Activated B cell treated with CpG ODN at 0.5 μM for 24 hours (primary cell): ENCODE data around the gene DNM1L. TPM values are rescaled to one million over a fixed set of nuclear protein-coding genes. Genes with fewer than 3 reads are reported as not detected.

Source experiments
- ATAC-seq: fragments of 200-7000 bp; cut with Tn5 transposase; one replicate; pipeline ENCODE4 v1.10.0; 2021; ENCODE audit warnings: low read depth, mild to moderate bottlenecking, moderate library complexity
- CTCF ChIA-PET: fragments of 350-600 bp; sonication (Branson Sonifier 250); formaldehyde crosslinking; loops from one replicate; lab custom pipeline; 2021; ENCODE audit warnings: antibody characterized with exemption; lab: Charles Lee
- POLR2A ChIA-PET: fragments of 350-600 bp; sonication (Branson Sonifier 250); formaldehyde crosslinking; loops from one replicate; lab custom pipeline; 2021; ENCODE audit warnings: antibody characterized with exemption; lab: Charles Lee
- DNase-seq: peaks from one replicate; pipeline ENCODE4 v3.0.0; 2022
- H3K27ac Mint-ChIP-seq: one replicate; pipeline ENCODE4 v1.8.0; 2020; ENCODE audit warnings: mixed read lengths
- H3K27me3 Mint-ChIP-seq: one replicate; pipeline ENCODE4 v1.8.0; 2021; ENCODE audit warnings: mixed read lengths
- H3K36me3 Mint-ChIP-seq: one replicate; pipeline ENCODE4 v1.8.0; 2021; ENCODE audit warnings: low read depth, mixed read lengths
- H3K4me1 Mint-ChIP-seq: one replicate; pipeline ENCODE4 v1.8.0; 2021; ENCODE audit warnings: mixed read lengths
- H3K4me3 Mint-ChIP-seq: one replicate; pipeline ENCODE4 v1.8.0; 2020; ENCODE audit warnings: mild to moderate bottlenecking, mixed read lengths
- H3K9me3 Mint-ChIP-seq: one replicate; pipeline ENCODE4 v1.8.0; 2020; ENCODE audit warnings: mixed read lengths
- intact Hi-C: fragments of 100-400 bp; cut with micrococcal nuclease; formaldehyde crosslinking; loops from one replicate; pipeline ENCODE4 v1.15.1; 2024
- total RNA-seq: library from RNA; stranded (reverse); gene quantifications from 2 replicates; pipeline ENCODE4 v1.2.3, GENCODE V29; 2022
- TF ChIP-seq, protein P1 (sequence below): fragments of 200-600 bp; IDR thresholded peaks from one replicate; pipeline ENCODE4 v1.8.0; 2022; ENCODE audit warnings: antibody characterized with exemption, mild to moderate bottlenecking

DNM1L gene
- 67.8 and 83.1 TPM in 2 replicates for total RNA-seq

DNA sequence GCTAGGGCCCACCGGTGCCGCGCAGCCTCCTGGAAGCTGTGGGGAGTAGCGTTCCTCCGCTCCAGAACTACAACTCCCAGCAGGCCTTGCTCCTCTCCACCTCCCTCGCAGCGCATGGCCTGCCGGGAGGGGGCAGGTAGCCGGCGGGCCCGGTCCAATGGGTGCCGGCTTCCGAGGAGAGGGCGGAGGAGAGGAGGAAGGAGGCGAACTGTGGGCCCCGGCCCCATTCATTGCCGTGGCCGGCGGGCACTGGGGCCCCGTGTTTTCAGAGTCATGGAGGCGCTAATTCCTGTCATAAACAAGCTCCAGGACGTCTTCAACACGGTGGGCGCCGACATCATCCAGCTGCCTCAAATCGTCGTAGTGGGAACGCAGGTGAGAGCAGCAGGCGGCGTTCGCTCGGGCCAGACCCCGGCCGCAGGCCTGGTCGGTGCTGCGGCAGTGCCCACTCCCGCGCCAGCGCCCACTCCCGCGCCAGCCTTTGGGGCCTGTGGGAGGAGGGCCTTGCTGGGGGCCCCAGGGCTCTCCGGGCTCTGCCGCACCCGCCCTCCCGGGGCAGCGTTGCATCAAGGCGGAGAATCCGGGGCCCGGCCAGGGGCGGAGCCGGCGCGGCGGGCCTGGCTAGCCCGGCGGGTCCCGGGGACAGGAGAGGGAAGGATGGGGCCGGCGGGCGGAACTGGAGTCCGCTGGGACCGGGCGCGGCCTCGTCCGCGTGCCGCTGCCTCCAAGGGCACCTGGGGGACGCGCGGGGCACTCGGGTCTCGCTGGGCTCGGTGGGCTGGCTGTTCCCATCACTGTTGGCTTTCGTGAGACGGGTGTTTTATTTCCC lies at the start of gene DNM1L:
Gene DNM1L (plus strand): TSS at position 211 of the 829 bp plus-strand sequence. CDS start 63 bp downstream, at position 274.
- Mint-ChIP-seq H3K36me3 (peaks cover 11% of the 10 kb centered on the region), H3K27ac (peak within 1 kb of the TSS; percentile 83), H3K9me3 (no peaks in the 10 kb centered on the region), H3K27me3 (no peaks in the 10 kb centered on the region), H3K4me1 (peaks cover 36% of the 10 kb centered on the region), H3K4me3 (peak within 1 kb of the TSS; percentile 90)
- POLR2A ChIA-PET = interaction anchor here (0.6 to 1.7 kb wide), 4 partner anchors 22 to 1276 kb away, joined by 3 to 12 read pairs (median 6); partner anchors contain the start of gene YARS2
- DNase-seq = peak; percentile 86
- ATAC-seq = peak; percentile 95
- TF ChIP-seq, protein P1, sequence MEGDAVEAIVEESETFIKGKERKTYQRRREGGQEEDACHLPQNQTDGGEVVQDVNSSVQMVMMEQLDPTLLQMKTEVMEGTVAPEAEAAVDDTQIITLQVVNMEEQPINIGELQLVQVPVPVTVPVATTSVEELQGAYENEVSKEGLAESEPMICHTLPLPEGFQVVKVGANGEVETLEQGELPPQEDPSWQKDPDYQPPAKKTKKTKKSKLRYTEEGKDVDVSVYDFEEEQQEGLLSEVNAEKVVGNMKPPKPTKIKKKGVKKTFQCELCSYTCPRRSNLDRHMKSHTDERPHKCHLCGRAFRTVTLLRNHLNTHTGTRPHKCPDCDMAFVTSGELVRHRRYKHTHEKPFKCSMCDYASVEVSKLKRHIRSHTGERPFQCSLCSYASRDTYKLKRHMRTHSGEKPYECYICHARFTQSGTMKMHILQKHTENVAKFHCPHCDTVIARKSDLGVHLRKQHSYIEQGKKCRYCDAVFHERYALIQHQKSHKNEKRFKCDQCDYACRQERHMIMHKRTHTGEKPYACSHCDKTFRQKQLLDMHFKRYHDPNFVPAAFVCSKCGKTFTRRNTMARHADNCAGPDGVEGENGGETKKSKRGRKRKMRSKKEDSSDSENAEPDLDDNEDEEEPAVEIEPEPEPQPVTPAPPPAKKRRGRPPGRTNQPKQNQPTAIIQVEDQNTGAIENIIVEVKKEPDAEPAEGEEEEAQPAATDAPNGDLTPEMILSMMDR = no peak
- CTCF ChIA-PET = no interaction called here
- intact Hi-C loops = loop anchor here (1.0 to 10.0 kb wide), 9 partner anchors 43 to 1925 kb away; partner anchors contain the start of genes ALG10, CAPRIN2, ETFBKMT and SINHCAF

DNA sequence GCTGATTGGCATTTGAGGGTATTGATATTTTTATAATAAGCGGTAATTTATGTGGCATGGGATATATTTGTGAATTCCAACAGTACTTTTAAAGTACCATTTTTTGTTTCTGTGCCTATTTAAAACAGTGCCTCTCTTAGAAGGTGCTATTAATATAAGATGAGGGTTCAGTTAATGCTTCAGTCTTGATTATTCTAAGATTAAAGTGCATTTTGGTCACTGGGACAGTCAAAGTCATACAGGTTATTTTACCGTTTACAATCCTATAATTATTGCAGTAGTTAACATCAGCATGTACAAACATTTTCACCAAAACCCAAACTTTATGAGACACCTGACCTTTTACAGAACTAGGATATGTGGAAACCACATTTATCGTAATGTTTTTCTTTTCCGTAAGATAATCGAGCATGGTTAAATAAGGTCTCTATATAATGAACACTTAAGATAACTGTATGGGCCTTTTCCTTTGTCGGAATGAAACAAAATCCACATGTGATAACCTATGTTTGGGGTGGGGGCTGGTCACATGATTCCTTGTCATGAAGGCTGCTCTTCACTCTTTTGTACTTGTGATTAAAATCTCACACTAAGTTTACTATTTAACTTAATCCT lies 37.7 kb upstream of the DNM1L start:
- no peak overlapping the region for H3K4me3 Mint-ChIP-seq
- TF ChIP-seq, protein P1 = no peak
- H3K36me3 Mint-ChIP-seq = peaks cover 11% of the 10 kb centered on the region
- ATAC-seq = no peak
- no peak overlapping the region for H3K27ac Mint-ChIP-seq
- no peaks in the 10 kb centered on the region for H3K27me3 Mint-ChIP-seq
- POLR2A ChIA-PET = no interaction called here
- no peak for DNase-seq
- CTCF ChIA-PET = no interaction called here
- no peaks in the 10 kb centered on the region for H3K4me1 Mint-ChIP-seq
- H3K9me3 Mint-ChIP-seq = peaks cover 7% of the 10 kb centered on the region
- intact Hi-C loops = no loop called here

DNA sequence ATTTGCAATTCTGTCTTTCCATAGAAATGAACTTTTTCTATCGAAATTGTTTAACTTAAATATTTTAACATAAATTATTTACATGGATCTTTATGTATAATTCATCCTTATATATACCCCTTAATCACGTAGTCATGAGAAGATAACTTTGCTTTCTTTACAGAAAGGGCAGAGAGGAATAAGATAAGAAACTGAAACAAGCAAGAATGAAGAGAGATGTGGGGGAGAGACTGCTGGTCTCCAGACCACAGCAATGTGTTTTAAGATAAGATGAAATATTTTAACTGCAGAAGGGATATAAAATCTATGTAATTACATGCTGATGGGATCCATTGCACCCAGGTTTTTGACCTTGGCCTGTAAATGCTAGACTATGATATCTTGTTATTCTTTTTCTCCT lies 34.7 kb upstream of the DNM1L start:
- intact Hi-C loops = no loop called here
- H3K27ac Mint-ChIP-seq = no peak overlapping the region
- CTCF ChIA-PET = no interaction called here
- POLR2A ChIA-PET = no interaction called here
- H3K27me3 Mint-ChIP-seq = no peaks in the 10 kb centered on the region
- no peaks in the 10 kb centered on the region for H3K4me1 Mint-ChIP-seq
- H3K4me3 Mint-ChIP-seq = no peak overlapping the region
- no peaks in the 10 kb centered on the region for H3K36me3 Mint-ChIP-seq
- H3K9me3 Mint-ChIP-seq = no peaks in the 10 kb centered on the region
- TF ChIP-seq, protein P1 = no peak
- no peak for DNase-seq
- no peak for ATAC-seq

DNA sequence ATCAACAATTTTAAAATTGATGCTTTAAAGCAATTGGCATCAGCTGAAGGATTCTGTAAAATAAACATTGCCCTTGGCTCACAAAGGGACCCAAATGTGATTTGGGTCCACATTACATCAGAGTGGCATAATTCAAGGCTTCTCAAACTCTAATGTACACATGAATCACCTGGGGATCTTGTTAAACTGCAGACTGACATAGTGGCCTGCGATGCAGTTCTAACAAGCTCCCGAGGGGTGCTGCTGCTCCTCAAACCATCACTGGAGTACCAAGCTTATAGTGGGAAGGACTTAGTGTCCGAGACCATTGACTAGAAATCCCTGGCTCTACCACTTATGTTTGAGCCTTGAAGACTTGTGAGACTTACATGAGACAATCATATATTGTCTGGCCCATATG lies 31.8 kb upstream of the DNM1L start:
- ATAC-seq = no peak
- Mint-ChIP-seq H3K4me1 (no peaks in the 10 kb centered on the region), H3K36me3 (no peaks in the 10 kb centered on the region), H3K27ac (no peak overlapping the region), H3K9me3 (no peaks in the 10 kb centered on the region), H3K4me3 (no peak overlapping the region), H3K27me3 (no peaks in the 10 kb centered on the region)
- TF ChIP-seq, protein P1 = no peak
- intact Hi-C loops = no loop called here
- no peak for DNase-seq
- CTCF ChIA-PET = no interaction called here
- POLR2A ChIA-PET = no interaction called here

DNA sequence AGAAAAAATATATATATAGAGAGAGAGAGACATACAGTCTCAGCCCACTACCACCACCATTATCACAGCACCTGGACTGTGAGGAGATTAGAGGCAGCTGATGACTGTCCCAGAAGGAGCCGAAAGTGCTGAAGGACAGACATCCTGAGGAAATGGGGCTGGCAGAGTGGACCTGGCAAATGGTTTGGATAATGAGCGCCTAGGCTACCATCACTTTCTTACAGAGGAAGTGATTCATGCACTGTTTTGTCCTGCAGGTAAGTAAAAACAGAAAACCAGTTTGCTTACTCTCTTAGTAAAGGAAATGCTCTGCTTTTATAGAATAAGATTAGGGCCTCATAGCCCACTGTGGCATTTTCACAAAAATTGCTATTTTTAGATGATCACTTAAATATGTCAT lies 28.6 kb upstream of the DNM1L start:
- H3K36me3 Mint-ChIP-seq = no peaks in the 10 kb centered on the region
- CTCF ChIA-PET = no interaction called here

More for the DNA sequence above, 28.6 kb upstream of the DNM1L start:
- TF ChIP-seq, protein P1 = no peak
- no peak for ATAC-seq
- H3K9me3 Mint-ChIP-seq = no peaks in the 10 kb centered on the region
- no peak overlapping the region for H3K4me3 Mint-ChIP-seq
- H3K27ac Mint-ChIP-seq = no peak overlapping the region
- no peaks in the 10 kb centered on the region for H3K4me1 Mint-ChIP-seq
- POLR2A ChIA-PET = no interaction called here
- no peak for DNase-seq
- no peaks in the 10 kb centered on the region for H3K27me3 Mint-ChIP-seq
- intact Hi-C loops = no loop called here
